Measurements from ENCODE around the gene A2M.

DNA sequence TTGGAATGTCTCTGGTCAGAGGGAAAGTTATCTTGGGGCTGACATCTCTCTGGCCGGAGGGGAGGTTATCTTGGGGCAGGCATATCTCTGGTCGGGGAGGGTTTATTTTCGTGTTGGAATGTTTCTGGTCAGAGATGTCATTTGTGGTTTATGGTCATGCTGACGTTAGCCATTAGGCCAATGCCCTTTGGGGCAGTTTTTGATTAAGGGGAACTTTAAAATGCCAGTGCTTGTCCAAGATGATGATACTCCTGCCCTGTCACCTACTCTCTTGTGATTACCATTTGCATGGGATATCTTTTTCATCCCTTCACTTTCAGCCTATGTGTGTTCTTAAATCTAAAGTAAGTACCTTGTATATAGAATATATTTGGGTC, 29.0 kb upstream of the A2M start:
- TF ChIP-seq, protein P1, sequence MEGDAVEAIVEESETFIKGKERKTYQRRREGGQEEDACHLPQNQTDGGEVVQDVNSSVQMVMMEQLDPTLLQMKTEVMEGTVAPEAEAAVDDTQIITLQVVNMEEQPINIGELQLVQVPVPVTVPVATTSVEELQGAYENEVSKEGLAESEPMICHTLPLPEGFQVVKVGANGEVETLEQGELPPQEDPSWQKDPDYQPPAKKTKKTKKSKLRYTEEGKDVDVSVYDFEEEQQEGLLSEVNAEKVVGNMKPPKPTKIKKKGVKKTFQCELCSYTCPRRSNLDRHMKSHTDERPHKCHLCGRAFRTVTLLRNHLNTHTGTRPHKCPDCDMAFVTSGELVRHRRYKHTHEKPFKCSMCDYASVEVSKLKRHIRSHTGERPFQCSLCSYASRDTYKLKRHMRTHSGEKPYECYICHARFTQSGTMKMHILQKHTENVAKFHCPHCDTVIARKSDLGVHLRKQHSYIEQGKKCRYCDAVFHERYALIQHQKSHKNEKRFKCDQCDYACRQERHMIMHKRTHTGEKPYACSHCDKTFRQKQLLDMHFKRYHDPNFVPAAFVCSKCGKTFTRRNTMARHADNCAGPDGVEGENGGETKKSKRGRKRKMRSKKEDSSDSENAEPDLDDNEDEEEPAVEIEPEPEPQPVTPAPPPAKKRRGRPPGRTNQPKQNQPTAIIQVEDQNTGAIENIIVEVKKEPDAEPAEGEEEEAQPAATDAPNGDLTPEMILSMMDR (IDR thresholded peaks at IDR 0.05) = no peak
- TF ChIP-seq, protein P2, sequence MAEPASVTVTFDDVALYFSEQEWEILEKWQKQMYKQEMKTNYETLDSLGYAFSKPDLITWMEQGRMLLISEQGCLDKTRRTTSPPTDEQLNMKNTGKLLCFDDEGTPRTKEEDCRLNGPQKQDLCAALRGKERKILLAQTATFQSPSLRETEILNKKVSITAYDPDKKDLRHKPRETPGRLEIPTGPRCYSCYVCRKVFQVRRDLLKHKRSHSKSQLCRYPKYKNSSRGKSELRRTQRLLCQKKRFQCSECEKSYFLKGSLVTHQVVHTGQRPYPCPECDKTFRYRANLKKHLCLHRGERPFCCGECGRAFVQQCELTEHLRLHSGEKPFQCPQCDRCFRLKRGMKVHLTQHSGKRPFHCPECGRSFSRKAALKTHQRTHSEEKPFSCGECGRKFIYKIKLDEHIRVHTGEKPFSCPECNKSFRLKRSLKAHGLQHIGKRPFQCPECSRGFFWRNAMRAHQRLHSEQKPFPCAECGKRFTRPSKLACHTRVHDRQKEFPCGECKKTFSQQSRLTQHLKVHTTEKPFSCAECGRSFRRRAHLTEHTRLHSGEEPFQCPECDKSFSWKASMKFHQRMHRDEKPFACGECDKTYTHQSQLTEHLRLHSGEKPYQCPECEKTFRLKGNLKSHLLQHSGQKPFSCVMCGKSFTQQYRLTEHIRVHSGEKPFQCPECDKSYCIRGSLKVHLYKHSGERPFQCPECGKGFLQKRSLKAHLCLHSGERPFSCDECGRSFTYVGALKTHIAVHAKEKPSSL (CRISPR knock-in tag; conservative IDR thresholded peaks at IDR 0.05) = no peak
- TF ChIP-seq JUN (CRISPR knock-in tag; IDR thresholded peaks at IDR 0.05) (no peak), RELA (CRISPR knock-in tag; IDR thresholded peaks at IDR 0.05; ENCODE audit: borderline replicate concordance) (no peak), ZNF121 (CRISPR knock-in tag; IDR thresholded peaks at IDR 0.05) (no peak), FOXJ3 (CRISPR knock-in tag; IDR thresholded peaks at IDR 0.05; ENCODE audit: borderline replicate concordance) (no peak), MYBL2 (CRISPR knock-in tag; IDR thresholded peaks at IDR 0.05) (no peak), ZBTB21 (CRISPR knock-in tag; IDR thresholded peaks at IDR 0.05; ENCODE audit: borderline replicate concordance) (no peak)
- TF ChIP-seq, protein P3, sequence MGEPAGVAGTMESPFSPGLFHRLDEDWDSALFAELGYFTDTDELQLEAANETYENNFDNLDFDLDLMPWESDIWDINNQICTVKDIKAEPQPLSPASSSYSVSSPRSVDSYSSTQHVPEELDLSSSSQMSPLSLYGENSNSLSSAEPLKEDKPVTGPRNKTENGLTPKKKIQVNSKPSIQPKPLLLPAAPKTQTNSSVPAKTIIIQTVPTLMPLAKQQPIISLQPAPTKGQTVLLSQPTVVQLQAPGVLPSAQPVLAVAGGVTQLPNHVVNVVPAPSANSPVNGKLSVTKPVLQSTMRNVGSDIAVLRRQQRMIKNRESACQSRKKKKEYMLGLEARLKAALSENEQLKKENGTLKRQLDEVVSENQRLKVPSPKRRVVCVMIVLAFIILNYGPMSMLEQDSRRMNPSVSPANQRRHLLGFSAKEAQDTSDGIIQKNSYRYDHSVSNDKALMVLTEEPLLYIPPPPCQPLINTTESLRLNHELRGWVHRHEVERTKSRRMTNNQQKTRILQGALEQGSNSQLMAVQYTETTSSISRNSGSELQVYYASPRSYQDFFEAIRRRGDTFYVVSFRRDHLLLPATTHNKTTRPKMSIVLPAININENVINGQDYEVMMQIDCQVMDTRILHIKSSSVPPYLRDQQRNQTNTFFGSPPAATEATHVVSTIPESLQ (CRISPR knock-in tag; IDR thresholded peaks at IDR 0.05) = no peak
- TF ChIP-seq, protein P4, sequence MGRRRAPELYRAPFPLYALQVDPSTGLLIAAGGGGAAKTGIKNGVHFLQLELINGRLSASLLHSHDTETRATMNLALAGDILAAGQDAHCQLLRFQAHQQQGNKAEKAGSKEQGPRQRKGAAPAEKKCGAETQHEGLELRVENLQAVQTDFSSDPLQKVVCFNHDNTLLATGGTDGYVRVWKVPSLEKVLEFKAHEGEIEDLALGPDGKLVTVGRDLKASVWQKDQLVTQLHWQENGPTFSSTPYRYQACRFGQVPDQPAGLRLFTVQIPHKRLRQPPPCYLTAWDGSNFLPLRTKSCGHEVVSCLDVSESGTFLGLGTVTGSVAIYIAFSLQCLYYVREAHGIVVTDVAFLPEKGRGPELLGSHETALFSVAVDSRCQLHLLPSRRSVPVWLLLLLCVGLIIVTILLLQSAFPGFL (CRISPR knock-in tag; IDR thresholded peaks at IDR 0.05; ENCODE audit: borderline replicate concordance) = no peak
- TF ChIP-seq, protein P5, sequence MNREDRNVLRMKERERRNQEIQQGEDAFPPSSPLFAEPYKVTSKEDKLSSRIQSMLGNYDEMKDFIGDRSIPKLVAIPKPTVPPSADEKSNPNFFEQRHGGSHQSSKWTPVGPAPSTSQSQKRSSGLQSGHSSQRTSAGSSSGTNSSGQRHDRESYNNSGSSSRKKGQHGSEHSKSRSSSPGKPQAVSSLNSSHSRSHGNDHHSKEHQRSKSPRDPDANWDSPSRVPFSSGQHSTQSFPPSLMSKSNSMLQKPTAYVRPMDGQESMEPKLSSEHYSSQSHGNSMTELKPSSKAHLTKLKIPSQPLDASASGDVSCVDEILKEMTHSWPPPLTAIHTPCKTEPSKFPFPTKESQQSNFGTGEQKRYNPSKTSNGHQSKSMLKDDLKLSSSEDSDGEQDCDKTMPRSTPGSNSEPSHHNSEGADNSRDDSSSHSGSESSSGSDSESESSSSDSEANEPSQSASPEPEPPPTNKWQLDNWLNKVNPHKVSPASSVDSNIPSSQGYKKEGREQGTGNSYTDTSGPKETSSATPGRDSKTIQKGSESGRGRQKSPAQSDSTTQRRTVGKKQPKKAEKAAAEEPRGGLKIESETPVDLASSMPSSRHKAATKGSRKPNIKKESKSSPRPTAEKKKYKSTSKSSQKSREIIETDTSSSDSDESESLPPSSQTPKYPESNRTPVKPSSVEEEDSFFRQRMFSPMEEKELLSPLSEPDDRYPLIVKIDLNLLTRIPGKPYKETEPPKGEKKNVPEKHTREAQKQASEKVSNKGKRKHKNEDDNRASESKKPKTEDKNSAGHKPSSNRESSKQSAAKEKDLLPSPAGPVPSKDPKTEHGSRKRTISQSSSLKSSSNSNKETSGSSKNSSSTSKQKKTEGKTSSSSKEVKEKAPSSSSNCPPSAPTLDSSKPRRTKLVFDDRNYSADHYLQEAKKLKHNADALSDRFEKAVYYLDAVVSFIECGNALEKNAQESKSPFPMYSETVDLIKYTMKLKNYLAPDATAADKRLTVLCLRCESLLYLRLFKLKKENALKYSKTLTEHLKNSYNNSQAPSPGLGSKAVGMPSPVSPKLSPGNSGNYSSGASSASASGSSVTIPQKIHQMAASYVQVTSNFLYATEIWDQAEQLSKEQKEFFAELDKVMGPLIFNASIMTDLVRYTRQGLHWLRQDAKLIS (CRISPR knock-in tag; IDR thresholded peaks at IDR 0.05; ENCODE audit: borderline replicate concordance) = no peak

Data from WTC11 (cell line).